Stimulated activated CD4-positive, alpha-beta T cell treated with anti-CD3 and anti-CD28 coated beads, Interleukin-2, amount 100 ng/mL, for 24 hours (primary cell): ENCODE data around the gene STK32B.

ENCODE experiments used
- DNase-seq, 2 donors: peaks; one replicate each; pipeline ENCODE4 v3.0.0-alpha.2; 2020

The STK32B gene

DNA sequence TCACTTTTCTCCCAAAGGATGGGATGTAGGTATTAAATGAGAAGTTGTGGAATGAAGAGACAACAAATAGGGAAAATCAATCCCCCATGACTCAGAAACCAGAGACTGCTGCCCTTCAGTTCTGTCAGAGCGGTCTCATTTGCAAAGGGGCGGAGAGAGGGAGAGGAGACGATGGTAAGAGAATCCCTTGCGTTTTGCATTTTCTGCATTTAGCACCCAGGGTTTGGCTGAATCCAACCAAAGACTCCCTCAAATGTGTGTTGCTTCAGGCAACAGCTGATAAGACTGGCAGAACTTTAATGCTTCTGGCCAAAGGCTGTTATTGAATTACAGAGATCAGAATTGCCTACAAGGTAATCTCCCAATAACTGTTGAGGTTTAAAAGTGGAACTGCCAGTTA, 426.9 kb downstream of the STK32B start:
- DNase-seq, result no peak

DNA sequence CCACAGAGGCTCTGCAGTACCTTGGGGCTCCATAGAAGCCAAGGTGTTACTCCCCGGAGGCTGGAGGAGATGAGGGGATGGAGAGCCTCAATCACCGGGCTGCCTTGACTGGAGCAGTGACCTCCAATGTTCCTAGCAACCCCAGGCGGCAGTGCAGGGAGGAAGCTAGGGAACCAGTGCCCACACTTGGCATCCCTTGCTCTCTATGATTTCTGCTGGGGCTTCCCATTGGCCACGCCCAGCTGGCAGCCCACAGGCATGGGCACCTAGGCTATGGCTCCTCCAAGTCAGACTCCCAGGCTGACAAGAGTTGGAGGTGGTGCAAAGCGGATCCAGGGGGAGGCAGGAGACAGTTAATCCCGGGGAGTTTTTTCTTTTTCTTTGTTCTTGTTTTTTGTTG, 427.4 kb downstream of the STK32B start:
- DNase-seq, result no peak

DNA sequence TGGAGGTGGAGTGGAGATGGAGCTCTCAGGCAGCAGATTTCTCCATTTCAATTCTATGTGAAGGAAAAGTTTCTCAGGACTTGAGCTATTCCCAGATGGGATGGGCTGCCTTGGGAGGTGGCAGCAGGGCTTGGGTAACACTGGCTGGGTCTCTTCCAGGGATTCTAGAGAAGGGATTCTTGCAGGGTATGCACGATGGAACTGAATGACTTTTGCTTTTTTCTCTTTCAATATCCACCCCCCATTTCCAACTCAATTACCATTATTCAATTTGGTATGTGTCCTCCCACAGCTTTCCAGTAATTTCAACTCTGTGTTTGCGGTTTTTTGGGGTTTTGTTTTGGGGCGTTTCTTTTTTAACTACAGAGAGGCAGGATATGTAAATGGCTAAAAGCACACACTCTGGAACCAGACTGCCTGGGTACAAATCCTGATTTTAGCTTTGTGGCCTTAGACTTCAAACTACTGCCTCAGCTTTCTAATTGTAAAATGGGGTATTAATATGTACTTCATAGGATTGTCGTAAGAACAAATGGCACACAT, 428.3 kb downstream of the STK32B start:
- DNase-seq, result no peak

DNA sequence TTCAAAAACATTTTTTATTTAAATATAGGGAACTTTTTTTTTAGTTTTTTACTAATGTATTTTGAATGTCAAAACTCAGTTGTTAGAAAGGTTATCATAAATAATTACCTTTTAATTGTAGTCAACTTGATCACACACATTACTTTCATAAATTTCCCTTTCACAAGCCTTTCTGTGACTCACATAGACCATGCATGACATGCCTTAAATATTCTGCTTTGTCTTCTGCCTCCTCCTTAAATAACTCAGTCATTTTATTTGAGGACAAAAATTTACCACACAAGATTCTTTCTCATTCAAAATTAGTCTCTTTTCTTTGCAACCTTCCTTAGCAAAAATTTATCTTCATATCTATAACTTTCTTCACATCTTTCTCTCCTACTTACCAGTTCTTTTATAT, 437.1 kb downstream of the STK32B start:
- DNase-seq, result no peak

DNA sequence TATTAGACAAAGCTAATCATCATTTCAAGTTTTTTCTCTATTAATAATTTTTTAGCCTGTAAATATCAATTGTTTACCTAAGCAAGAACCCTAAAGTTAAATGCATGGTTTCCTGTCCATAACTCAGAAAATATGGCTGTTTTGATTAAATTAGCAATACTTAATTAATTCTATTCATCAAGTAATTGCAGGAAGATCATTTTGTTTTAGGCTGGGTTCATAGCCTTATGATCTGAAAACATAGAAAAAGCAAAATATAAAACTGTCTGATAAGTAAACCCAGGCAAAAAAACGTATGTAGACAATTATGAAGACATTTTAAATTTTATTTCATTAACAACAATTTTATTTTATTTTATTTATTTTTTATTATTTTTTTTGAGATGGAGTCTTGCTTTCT, 438.0 kb downstream of the STK32B start:
- DNase-seq, result no peak

DNA sequence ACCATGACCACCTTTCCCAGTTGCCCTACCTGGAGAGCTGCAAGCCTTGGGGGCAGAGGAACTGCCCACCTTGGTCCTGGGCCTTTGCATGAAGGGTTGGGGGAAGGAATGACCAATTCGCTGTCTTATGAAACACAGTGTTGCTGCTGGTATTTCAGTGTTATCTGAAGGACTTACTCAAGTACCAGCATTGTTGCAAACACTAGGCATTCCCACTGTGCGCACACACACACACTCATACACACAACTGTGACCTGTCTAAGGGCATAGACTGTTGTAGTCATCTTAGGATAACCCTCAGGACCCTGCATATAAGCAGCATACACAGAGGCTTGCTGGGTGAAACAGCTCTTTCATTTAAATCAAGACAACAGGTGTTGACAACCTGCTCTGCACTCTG, 446.2 kb downstream of the STK32B start:
- no peak for DNase-seq

DNA sequence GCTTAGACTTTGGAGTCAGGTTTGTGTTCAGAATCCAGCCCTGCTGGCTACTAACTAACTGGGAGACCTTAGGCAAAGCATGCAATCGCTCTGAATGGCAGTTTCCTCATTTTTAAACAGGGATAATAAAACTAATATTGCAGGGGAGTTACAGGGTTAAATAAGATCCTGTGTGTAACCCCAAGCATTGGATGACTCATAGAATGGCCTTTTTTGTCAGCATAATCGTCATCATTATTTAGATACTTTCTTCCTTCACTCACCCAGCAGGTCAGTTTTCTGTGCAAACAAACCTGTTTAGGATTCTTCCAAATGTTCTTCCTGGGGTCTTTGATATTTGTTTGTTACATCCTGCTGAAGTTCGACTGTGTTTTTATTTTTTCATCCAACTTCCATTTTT, 448.9 kb downstream of the STK32B start:
- no peak for DNase-seq

DNA sequence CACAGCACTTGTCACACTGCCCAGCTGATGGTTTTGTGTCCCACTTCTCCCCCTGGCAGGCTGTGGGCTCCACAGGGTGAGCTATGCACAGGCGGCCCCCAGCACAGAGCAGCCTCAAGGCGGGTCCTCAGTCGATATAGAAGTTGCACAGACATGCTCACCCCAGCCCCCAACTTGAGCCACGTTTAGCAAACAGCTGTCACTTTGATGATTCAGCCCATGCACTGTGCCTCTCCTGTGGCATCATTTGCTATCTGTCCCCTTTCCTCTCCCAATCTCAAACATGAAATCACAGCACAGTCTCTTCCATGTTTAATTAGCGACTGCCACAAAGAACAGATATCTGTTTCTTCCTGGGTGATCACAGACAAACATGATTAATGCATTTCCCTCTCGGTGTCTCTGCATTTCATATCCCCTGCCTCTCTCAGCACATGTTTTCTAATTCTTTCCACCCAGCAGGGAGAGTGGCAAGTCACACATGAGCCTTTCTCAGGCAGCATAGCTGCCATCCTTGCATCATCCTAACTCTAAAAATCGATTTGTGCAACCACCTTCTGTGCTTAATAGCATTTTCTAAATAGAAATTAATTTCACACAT, 452.2 kb downstream of the STK32B start:
- DNase-seq, result no peak

DNA sequence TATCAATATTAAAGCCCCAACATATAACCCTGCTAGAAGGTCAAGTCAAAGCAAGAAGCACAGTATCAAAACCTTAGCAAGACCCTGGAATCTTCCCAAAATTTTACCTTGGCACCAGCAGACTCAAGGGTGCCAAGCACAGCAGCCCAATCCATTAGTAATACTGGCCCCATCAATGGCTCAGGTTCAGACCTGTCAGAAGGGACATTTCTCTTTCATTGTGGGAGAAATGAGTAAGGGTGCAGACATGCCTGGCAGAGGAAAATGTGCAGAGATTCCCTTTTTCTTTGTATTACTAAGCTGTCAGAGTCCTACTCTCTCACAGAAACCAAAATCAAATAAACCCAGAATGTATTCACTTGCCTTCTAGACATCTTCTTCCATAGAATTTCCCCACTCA, 453.2 kb downstream of the STK32B start:
- DNase-seq, result no peak

DNA sequence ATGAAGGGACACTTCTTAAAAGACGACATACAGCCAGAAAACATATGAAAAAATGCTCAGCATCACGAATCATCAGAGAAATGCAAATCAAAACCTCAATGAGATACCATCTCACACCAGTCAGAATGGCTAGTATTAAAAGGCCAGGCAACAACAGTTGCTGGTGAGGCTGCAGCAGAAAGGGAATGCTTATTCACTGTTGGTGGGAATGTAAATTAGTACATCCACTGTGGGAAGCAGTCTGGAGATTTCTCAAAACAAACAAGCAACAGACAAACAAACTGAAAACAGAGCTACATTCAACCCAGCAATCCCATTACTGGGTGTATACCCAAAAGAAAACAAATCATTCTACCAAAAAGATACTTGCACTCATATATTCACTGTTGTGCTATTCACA, 459.2 kb downstream of the STK32B start:
- no peak for DNase-seq

DNA sequence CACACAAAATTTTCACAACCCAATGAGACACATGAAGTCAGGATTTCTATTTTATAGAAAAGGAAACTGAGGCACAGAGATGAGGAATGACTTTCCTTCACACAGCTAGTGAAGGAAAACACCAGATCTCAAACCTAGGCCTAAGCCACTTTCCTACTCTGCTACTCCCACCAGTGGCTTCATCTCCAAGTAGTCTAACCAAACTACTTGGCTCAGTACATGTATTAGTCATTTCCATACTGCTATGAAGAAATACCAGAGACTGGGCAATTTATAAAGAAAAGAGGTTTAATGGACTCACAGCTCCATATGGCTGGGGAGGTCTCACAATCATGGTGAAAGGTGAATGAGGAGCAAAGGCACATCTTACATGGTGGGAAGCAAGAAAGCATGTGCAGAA, 460.5 kb downstream of the STK32B start:
- no peak for DNase-seq

DNA sequence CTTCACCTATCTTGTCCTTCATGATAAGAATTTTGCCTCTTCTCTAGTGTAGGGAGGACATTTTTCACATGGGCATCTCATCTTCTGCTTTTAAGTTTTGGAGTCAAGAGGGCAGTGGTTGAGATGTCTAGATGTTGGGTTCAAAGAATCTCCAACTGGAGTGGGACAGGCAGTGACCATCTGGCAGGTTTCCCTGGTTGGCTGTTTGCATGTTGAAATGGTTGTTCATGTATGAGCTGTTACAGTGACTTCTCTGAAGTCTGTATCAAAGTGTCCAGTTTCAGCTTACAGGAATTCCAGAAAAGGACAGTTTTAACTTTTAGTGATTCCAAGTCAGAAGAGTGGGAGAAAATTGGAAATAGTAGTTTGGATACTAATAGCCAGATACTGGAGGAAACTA, 464.4 kb downstream of the STK32B start:
- no peak for DNase-seq

DNA sequence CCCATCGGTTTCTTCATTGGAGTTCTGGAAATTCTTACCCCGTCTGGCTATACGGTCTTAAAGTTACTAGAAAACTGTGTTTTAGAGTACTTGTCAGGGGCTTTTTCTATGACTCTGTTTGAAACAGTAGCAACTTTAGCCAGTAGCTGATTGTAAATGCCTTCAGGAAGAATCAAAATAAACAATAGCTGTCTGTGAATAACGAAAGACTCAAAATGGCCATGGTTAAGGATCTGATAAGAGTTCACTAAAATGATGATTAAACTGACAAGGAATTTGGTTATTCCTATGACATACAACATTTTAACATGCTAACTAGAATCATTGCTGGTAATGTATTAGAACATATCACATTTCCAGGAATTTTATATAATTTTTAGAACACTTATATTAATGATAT, 466.1 kb downstream of the STK32B start:
- no peak for DNase-seq

DNA sequence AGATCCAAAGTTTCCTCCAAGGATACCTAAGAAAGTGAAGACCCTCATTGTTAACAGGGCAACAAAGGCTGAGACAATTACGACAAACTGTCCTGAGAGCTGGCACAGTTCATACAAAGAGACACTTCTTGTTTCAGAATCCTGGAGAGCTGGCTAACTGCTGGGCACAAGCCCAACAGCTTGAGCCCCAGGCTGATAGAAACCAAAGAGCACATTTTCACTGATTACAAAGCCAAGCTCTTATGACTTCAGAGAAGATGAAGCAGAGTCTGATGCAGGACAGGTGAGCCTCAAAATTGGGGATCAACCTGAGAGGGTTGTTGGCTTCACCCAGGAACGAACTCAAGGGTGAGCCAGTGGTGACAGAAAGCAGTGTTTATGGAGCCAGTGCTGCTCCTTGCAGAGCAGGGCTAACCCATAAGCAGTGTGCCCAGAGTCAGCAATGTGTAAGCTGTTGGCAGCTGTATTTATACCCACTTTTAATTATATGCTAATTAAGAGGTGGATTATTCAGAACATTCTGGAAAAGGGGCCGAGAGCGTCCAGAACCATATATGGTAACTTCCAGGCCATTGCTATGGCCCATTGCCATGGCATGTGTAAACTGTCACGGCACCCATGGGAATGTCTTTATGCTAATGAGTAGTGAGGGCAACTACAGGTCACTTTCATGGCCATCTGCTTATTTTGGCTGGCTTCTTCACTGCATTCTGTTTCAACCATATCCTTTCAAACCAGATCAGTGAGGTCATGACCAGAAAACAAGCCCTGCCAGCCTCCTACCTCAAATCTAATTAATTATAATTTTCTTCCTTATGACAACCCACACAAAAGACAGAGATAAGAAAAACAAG, 473.4 kb downstream of the STK32B start:
- no peak for DNase-seq

DNA sequence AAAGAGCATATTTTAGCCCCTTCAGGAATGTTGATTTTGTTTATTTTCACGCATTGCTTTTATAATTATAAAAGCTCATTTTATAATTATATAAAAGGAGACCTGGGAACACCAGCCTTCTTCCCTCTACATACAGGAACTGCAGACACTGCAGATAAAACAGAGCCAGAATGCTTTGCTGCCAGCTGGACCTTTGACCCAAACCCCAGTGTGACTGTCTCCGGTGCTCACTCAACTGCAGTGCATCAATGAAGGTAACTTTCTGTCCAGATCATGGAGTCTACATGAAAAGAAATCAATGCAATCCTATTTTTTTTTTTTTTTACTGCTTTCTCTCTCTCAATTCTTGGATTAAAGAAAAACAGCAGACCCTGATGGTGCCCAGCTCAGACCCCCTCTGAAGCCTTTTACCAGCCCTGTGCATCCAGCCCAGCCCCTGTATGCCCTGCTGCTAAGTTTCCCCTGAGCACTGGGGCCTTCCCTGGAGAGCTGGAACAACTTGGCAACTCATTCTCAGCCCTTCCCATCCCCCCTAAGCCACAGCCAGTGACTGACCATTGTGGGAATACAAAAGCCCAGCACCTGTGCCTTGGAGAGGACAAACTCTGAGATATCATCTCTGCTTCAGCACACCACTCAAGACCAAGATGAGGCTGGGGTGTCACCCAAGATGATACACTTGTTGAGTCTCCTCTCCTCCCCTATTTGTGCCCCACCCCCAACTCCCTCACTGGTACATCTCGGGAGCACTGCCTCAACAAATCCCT, 475.0 kb downstream of the STK32B start:
- DNase-seq, result no peak

DNA sequence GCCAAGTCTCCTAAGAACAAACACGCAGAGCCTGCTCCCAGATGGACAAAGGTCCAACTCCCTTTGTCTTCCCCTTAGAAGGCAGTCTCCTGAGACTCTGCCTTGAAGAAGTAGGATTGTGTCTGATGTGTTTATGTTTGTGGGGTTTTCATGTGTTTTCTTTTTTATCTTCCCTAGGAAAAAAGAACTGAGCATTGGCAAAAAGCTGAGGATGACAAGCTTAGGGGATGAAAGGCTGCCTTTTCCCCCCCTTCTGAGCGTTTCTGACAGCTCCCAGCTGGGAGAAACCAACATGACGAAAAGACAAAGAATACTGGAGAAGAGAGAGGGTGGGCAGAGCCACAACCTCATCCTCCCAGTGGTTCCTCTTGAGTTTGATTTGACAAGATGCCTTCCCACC, 475.9 kb downstream of the STK32B start:
- DNase-seq, result no peak

DNA sequence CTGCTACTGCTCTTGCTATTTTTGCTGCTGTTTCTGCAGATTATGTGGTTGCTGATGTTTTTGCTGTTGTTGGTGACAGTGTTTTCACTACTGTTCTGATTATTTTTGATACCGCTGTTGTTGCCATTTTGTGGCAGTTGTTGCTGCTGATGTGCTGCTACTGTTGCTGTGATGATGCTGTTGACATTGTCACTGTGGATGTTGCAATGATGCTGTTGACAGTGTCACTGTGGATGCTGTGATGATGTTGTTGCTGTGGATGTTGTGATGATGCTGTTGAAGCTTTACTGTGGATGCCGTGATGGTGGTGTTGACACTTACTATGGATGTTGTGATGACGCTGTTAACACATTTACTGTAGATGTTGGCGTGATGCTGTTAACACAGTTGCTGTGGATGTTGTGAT, 476.8 kb downstream of the STK32B start:
- no peak for DNase-seq

DNA sequence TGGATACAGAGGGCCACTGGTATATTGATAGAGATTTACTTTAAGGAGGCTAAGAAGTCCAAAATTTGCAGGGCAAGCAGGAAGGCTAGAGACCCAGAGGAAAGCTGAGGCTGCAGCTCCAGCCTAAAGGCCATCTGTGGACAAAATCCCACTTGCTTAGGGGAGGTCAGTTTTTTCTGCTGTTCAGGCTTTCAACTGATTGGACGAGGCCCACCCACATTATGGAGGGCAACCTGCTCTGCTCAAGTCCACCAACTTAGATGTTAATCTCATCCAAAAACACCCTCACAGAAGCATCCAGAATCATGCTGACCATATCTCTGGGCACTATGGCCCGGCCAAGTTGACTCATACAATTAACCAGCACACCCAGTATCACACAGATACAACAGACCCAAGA, 480.8 kb downstream of the STK32B start:
- no peak for DNase-seq

DNA sequence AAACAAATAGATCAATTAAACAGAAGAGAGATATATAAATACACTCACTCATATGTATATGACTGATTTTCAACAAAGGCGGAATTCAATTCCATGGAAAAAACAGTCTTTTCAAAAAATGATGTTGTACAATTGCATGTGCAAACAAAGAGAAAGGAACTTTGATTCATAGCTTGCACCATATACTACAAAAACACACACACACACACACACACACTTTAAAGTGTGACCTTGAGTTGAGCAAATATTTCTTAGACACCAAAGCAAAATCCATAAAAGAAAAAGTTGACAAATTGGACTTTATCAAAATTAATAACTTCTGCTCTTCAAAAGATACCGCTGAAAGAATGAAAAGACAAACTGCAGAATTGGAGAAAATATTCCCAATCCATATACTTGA, 488.3 kb downstream of the STK32B start:
- no peak for DNase-seq

DNA sequence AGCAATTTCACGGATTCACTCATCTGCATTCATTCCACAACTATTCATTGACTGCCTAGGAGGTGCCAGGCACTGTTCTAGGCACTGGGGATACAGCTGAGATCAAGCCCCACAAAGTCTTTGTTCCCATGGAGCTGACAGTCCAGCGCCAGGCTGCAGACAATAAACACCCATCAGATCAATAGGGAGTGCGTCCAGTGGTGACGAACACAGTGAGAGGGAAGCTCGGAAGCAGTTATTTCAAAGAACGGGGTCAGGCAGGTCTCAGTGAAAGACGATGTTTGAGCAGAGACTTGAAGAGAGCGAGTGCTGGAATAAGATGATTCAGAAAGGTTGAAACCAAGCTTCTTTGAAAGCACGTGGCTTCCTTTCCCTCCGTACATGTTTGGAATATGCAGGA, 489.9 kb downstream of the STK32B start:
- no peak for DNase-seq

DNA sequence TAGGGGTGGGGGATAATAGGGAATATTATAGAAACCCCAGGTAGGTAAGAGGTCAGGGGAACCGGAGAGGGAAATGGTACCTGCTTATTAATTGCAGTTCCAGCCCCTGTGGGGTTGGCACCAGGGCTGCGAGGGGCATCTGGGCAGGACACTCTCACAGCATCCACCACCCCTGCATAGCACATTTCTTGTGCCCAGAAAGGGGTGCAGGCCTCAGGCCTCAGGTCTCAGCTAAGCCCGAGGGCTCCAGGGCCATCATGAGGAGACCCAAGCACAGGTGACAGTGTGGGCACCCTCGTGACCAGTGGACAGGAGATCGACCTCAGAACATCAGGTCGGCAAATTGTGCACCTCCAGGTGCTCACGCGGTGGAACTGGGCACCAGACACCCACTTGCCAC, 492.4 kb downstream of the STK32B start:
- no peak for DNase-seq

DNA sequence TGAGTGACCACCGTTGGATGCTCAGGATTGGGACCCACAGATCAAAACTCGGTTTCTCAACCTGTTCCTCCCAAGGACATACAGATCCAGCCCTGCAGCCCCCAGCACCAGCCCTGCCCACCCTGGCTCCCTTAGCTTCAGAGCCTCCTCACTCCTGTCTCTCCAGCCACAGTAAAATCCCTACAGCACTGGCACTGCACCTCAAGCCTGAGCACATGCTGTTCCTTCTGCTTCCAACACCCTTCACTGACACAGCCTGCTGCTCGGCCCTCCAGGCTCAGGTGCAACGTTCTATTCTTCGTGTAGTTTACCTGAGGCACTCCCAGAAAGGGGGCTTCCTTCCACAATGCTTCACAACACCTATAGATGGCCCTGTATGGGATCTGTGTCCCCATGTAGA, 493.5 kb downstream of the STK32B start:
- DNase-seq, result no peak

DNA sequence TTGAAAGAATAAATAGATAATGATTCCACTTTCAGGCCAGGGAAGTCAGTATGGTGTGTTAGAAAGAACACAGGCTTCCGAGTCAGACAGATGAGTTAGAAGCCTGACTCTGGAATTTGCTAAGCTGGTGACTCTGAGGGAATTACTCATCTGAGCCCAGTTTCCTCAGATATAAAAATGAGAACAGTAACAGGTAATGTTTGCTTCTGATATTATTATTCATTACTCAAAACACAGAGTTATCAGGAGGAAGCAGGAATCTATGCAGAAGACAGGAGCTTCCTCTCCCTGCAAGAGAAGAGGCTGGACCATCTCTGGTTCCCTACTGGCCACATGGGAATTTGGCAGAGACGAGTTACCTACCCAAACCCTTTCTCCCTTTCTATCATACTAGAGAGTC, 494.0 kb downstream of the STK32B start:
- no peak for DNase-seq
